ENCODE results near the gene LOC101059915.

The LOC101059915 gene

GRCh38 chrX:71667328-71668247, at the start of gene LOC101059915:
LOC101059915 (plus strand) TSS chrX:71667546.
- no peak within 1 kb of the TSS for H3K27ac ChIP-seq (ENCODE audit: low read depth, low read length)
- no peaks in the 10 kb centered on the region for H3K36me3 ChIP-seq (ENCODE audit: low read length)
- H3K9ac ChIP-seq (ENCODE audit: low read length), result no peak within 1 kb of the TSS
- TF ChIP-seq, protein P1, sequence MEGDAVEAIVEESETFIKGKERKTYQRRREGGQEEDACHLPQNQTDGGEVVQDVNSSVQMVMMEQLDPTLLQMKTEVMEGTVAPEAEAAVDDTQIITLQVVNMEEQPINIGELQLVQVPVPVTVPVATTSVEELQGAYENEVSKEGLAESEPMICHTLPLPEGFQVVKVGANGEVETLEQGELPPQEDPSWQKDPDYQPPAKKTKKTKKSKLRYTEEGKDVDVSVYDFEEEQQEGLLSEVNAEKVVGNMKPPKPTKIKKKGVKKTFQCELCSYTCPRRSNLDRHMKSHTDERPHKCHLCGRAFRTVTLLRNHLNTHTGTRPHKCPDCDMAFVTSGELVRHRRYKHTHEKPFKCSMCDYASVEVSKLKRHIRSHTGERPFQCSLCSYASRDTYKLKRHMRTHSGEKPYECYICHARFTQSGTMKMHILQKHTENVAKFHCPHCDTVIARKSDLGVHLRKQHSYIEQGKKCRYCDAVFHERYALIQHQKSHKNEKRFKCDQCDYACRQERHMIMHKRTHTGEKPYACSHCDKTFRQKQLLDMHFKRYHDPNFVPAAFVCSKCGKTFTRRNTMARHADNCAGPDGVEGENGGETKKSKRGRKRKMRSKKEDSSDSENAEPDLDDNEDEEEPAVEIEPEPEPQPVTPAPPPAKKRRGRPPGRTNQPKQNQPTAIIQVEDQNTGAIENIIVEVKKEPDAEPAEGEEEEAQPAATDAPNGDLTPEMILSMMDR (IDR thresholded peaks at IDR 0.05; ENCODE audit: insufficient read depth, low read length, poor library complexity, severe bottlenecking), result no peak
- no peak for TF ChIP-seq EZH2phosphoT487 (conservative IDR thresholded peaks at IDR 0.05; ENCODE audit: low read length)
- H4K20me1 ChIP-seq (ENCODE audit: low read depth, low read length), result no peaks in the 10 kb centered on the region
- H2AFZ ChIP-seq (ENCODE audit: low read depth, low read length, severe bottlenecking), result no peak within 1 kb of the TSS
- H3K9me2 ChIP-seq (replicated peaks; ENCODE audit: insufficient read depth, low read length), result no peaks in the 10 kb centered on the region
- no peak within 1 kb of the TSS for H3K4me2 ChIP-seq (ENCODE audit: low read depth, low read length, poor library complexity, severe bottlenecking)
- H3K9me3 ChIP-seq (ENCODE audit: insufficient read depth, low read length), result no peaks in the 10 kb centered on the region
- H3K79me2 ChIP-seq (ENCODE audit: insufficient read depth, low read length), result no peaks in the 10 kb centered on the region
- no peak within 1 kb of the TSS for H3K4me3 ChIP-seq (ENCODE audit: insufficient read depth, low read length, poor library complexity, severe bottlenecking)
- no peaks in the 10 kb centered on the region for H3K27me3 ChIP-seq (ENCODE audit: low read length)
- no peaks in the 10 kb centered on the region for H3F3A ChIP-seq (ENCODE audit: insufficient read depth)

GRCh38 chrX:71617742-71618141, 49.6 kb upstream of the LOC101059915 start:
- no peak overlapping the region for H3K27ac ChIP-seq (ENCODE audit: low read depth, low read length)
- H3K79me2 ChIP-seq (ENCODE audit: insufficient read depth, low read length), result no peaks in the 10 kb centered on the region
- H3K27me3 ChIP-seq (ENCODE audit: low read length), result no peaks in the 10 kb centered on the region
- H3K4me3 ChIP-seq (ENCODE audit: insufficient read depth, low read length, poor library complexity, severe bottlenecking), result no peak overlapping the region
- H3K36me3 ChIP-seq (ENCODE audit: low read length), result no peaks in the 10 kb centered on the region
- no peaks in the 10 kb centered on the region for H3F3A ChIP-seq (ENCODE audit: insufficient read depth)
- H3K9me2 ChIP-seq (replicated peaks; ENCODE audit: insufficient read depth, low read length), result no peaks in the 10 kb centered on the region
- TF ChIP-seq, protein P1 (IDR thresholded peaks at IDR 0.05; ENCODE audit: insufficient read depth, low read length, poor library complexity, severe bottlenecking), result no peak
- no peak for TF ChIP-seq EZH2phosphoT487 (conservative IDR thresholded peaks at IDR 0.05; ENCODE audit: low read length)
- H3K4me2 ChIP-seq (ENCODE audit: low read depth, low read length, poor library complexity, severe bottlenecking), result no peak overlapping the region
- H4K20me1 ChIP-seq (ENCODE audit: low read depth, low read length), result no peaks in the 10 kb centered on the region
- no peaks in the 10 kb centered on the region for H3K9me3 ChIP-seq (ENCODE audit: insufficient read depth, low read length)
- H2AFZ ChIP-seq (ENCODE audit: low read depth, low read length, severe bottlenecking), result no peak overlapping the region
- H3K9ac ChIP-seq (ENCODE audit: low read length), result no peak overlapping the region

GRCh38 chrX:71618303-71618721, 49.0 kb upstream of the LOC101059915 start, which contains the start of gene CXCR3:
CXCR3 (minus strand) TSS chrX:71618511; CDS start chrX:71618449, 62 bp downstream.
- Histone ChIP-seq H3K9ac (ENCODE audit: low read length) (no peak within 1 kb of the TSS), H3F3A (ENCODE audit: insufficient read depth) (no peaks in the 10 kb centered on the region), H4K20me1 (ENCODE audit: low read depth, low read length) (no peaks in the 10 kb centered on the region), H2AFZ (ENCODE audit: low read depth, low read length, severe bottlenecking) (no peak within 1 kb of the TSS), H3K27me3 (ENCODE audit: low read length) (no peaks in the 10 kb centered on the region), H3K36me3 (ENCODE audit: low read length) (no peaks in the 10 kb centered on the region), H3K79me2 (ENCODE audit: insufficient read depth, low read length) (no peaks in the 10 kb centered on the region), H3K9me2 (replicated peaks; ENCODE audit: insufficient read depth, low read length) (no peaks in the 10 kb centered on the region), H3K4me2 (ENCODE audit: low read depth, low read length, poor library complexity, severe bottlenecking) (no peak within 1 kb of the TSS), H3K9me3 (ENCODE audit: insufficient read depth, low read length) (no peaks in the 10 kb centered on the region), H3K27ac (ENCODE audit: low read depth, low read length) (no peak within 1 kb of the TSS), H3K4me3 (ENCODE audit: insufficient read depth, low read length, poor library complexity, severe bottlenecking) (no peak within 1 kb of the TSS)
- no peak for TF ChIP-seq EZH2phosphoT487 (conservative IDR thresholded peaks at IDR 0.05; ENCODE audit: low read length)
- TF ChIP-seq, protein P1 (IDR thresholded peaks at IDR 0.05; ENCODE audit: insufficient read depth, low read length, poor library complexity, severe bottlenecking), result no peak

Data from SU-DHL-6 (cell line).